H1 (cell line): ENCODE data around the gene DAPK3. TPM values are rescaled to one million over a fixed set of nuclear protein-coding genes. Genes with fewer than 3 reads are reported as not detected.

Source experiments
- CTCF ChIA-PET: fragments of 300-600 bp; sonication (Branson Sonifier 250); formaldehyde crosslinking; loops from one replicate; lab custom pipeline; 2021; ENCODE audit not compliant: partially characterized antibody; lab: Charles Lee
- POLR2A ChIA-PET: fragments of 300-600 bp; sonication (Branson Sonifier 250); formaldehyde crosslinking; loops from one replicate; lab custom pipeline; 2021; ENCODE audit warnings: inconsistent platforms; ENCODE audit not compliant: partially characterized antibody; lab: Charles Lee
- DNase-seq, 2 experiments: peaks; one replicate each; pipeline versions ENCODE4 v3.0.0 to v3.0.0-alpha.2; 2010 to 2022; ENCODE audit warnings: low spot score in 2 of 2, low read depth in 1 of 2, mixed read lengths in 1 of 2
- FAIRE-seq: peaks from 2 replicates; lab custom pipeline; 2011; peaks lifted over from hg19 to GRCh38; lab: Jason Lieb, UNC
- H2AFZ ChIP-seq: 2 replicates; pipeline ENCODE4 v1.8.1; 2012; ENCODE audit warnings: low read length, inconsistent platforms
- H2AK5ac ChIP-seq: 2 replicates; pipeline ENCODE4 v1.6.1; 2013; ENCODE audit warnings: low read depth, low read length
- H2BK120ac ChIP-seq: replicated peaks from 2 replicates; pipeline ENCODE3; 2013; ENCODE audit warnings: low read depth, low read length, inconsistent platforms
- H2BK12ac ChIP-seq: 2 replicates; pipeline ENCODE4 v1.6.1; 2013; ENCODE audit warnings: low read depth, low read length
- H2BK15ac ChIP-seq: 2 replicates; pipeline ENCODE4 v1.6.1; 2013; ENCODE audit warnings: low read length
- H2BK20ac ChIP-seq: 2 replicates; pipeline ENCODE4 v1.6.1; 2013; ENCODE audit warnings: low read length
- H2BK5ac ChIP-seq: 2 replicates; pipeline ENCODE4 v1.6.1; 2013; ENCODE audit warnings: low read depth, low read length
- H3K14ac ChIP-seq: 2 replicates; pipeline ENCODE4 v1.6.1; 2013; ENCODE audit warnings: inconsistent platforms; ENCODE audit not compliant: insufficient read length
- H3K18ac ChIP-seq: 2 replicates; pipeline ENCODE4 v1.6.1; 2013; ENCODE audit warnings: low read length; ENCODE audit errors: extremely low read depth
- H3K23ac ChIP-seq: 2 replicates; pipeline ENCODE4 v1.6.1; 2013; ENCODE audit warnings: inconsistent platforms; ENCODE audit not compliant: insufficient read length
- H3K23me2 ChIP-seq: 2 replicates; pipeline ENCODE4 v1.6.1; 2013; ENCODE audit warnings: low read depth, low read length
- H3K27ac ChIP-seq: 2 replicates; pipeline ENCODE4 v1.6.1; 2011; ENCODE audit warnings: low read depth, low read length, inconsistent platforms
- H3K27me3 ChIP-seq, 4 experiments: replicated peaks in 1 of 4; 1 replicate in 1 of 4; 2 replicates in 3 of 4; pipeline versions ENCODE4 v1.6.1 to v1.8.1; 2011 to 2013; ENCODE audit warnings: low read length in 3 of 4, mild to moderate bottlenecking in 3 of 4, inconsistent platforms in 2 of 4, mixed read lengths in 2 of 4, moderate library complexity in 1 of 4; ENCODE audit not compliant: control insufficient read depth in 3 of 4, insufficient read depth in 3 of 4; ENCODE audit errors: extremely low read depth in 1 of 4
- H3K36me3 ChIP-seq, 4 experiments: 2 replicates each; pipeline versions ENCODE4 v1.6.1 to v1.8.1; 2011 to 2013; ENCODE audit warnings: mild to moderate bottlenecking in 4 of 4, low read length in 3 of 4, moderate library complexity in 2 of 4, control low read depth in 1 of 4, inconsistent platforms in 1 of 4; ENCODE audit not compliant: insufficient read depth in 4 of 4, control insufficient read depth in 2 of 4
- H3K4ac ChIP-seq: replicated peaks from 2 replicates; pipeline ENCODE3; 2013; ENCODE audit warnings: low read length, low read depth, mixed read lengths, inconsistent platforms; ENCODE audit not compliant: insufficient read length
- H3K4me1 ChIP-seq, 4 experiments: replicated peaks in 1 of 4; 1 replicate in 1 of 4; 2 replicates in 3 of 4; pipeline versions ENCODE4 v1.6.1 to v1.8.1; 2011 to 2013; ENCODE audit warnings: low read length in 3 of 4, inconsistent platforms in 2 of 4, mixed read lengths in 1 of 4; ENCODE audit not compliant: insufficient read depth in 4 of 4, control insufficient read depth in 3 of 4
- H3K4me2 ChIP-seq, 2 experiments: 2 replicates each; pipeline versions ENCODE4 v1.6.1 to v1.8.1; 2011 to 2013; ENCODE audit warnings: low read depth in 2 of 2, low read length in 2 of 2, control low read depth in 1 of 2, inconsistent platforms in 1 of 2, mild to moderate bottlenecking in 1 of 2; ENCODE audit not compliant: insufficient read depth in 1 of 2
- H3K4me3 ChIP-seq, 4 experiments: fragments of 200-600, 300-600 bp in 1 of 4; sonication (generic), shearing (Covaris generic), sonication (Bioruptor Twin) in 1 of 4; 2 replicates each; pipeline versions ENCODE4 v1.5.1 to v1.8.1; 2011 to 2016; ENCODE audit warnings: low read length in 4 of 4, low read depth in 3 of 4, control low read depth in 2 of 4, inconsistent platforms in 2 of 4, mild to moderate bottlenecking in 2 of 4, mixed read lengths in 1 of 4, moderate library complexity in 1 of 4; ENCODE audit not compliant: insufficient read depth in 2 of 4; ENCODE audit errors: extremely low read depth in 1 of 4
- H3K56ac ChIP-seq: replicated peaks from 2 replicates; pipeline ENCODE3; 2013; ENCODE audit warnings: low read depth, mild to moderate bottlenecking, mixed read lengths, low read length, inconsistent platforms; ENCODE audit not compliant: insufficient read length
- H3K79me1 ChIP-seq: 2 replicates; pipeline ENCODE4 v1.6.1; 2013; ENCODE audit warnings: low read depth, low read length, control low read depth
- H3K79me2 ChIP-seq, 2 experiments: 2 replicates each; pipeline versions ENCODE4 v1.6.1 to v1.8.1; 2012 to 2013; ENCODE audit warnings: low read length in 2 of 2, mild to moderate bottlenecking in 2 of 2, inconsistent platforms in 1 of 2; ENCODE audit not compliant: insufficient read depth in 2 of 2, control insufficient read depth in 1 of 2
- H3K9ac ChIP-seq, 4 experiments: replicated peaks in 1 of 4; 1 replicate in 1 of 4; 2 replicates in 3 of 4; pipeline versions ENCODE4 v1.6.1 to v1.8.1; 2011 to 2013; ENCODE audit warnings: low read depth in 3 of 4, low read length in 3 of 4, control low read depth in 2 of 4, mild to moderate bottlenecking in 2 of 4, moderate library complexity in 2 of 4, inconsistent platforms in 1 of 4; ENCODE audit errors: extremely low read depth in 1 of 4
- H3K9me3 ChIP-seq, 2 experiments: 2 replicates each; pipeline versions ENCODE4 v1.6.1 to v1.8.1; 2012 to 2013; ENCODE audit warnings: mild to moderate bottlenecking in 2 of 2, moderate library complexity in 2 of 2, control low read depth in 1 of 2, inconsistent platforms in 1 of 2, low read depth in 1 of 2, low read length in 1 of 2, mixed read lengths in 1 of 2; ENCODE audit not compliant: insufficient read depth in 2 of 2
- H4K20me1 ChIP-seq, 2 experiments: replicated peaks in 1 of 2; 2 replicates each; pipeline versions ENCODE3 to v1.8.1; 2011 to 2013; ENCODE audit warnings: inconsistent platforms in 2 of 2, low read length in 2 of 2, mild to moderate bottlenecking in 1 of 2; ENCODE audit not compliant: insufficient read depth in 2 of 2, control insufficient read depth in 1 of 2
- H4K5ac ChIP-seq: 2 replicates; pipeline ENCODE4 v1.6.1; 2013; ENCODE audit warnings: low read length, low read depth, mixed read lengths, inconsistent platforms; ENCODE audit not compliant: insufficient read length
- H4K8ac ChIP-seq: 2 replicates; pipeline ENCODE4 v1.8.0; 2013; ENCODE audit warnings: mild to moderate bottlenecking, moderate library complexity, low read length, inconsistent platforms; ENCODE audit not compliant: insufficient read depth; ENCODE audit errors: extremely low read depth
- H4K91ac ChIP-seq: replicated peaks from 2 replicates; pipeline ENCODE3; 2013; ENCODE audit warnings: low read length, mixed read lengths, inconsistent platforms; ENCODE audit not compliant: insufficient read length
- CHD2 ChIP-seq: IDR thresholded peaks from 2 replicates; pipeline ENCODE4 v1.6.1; 2012; ENCODE audit warnings: low read length, improper control_type of control experiment
- KDM5A ChIP-seq: fragments of 200-600 bp; IDR thresholded peaks from 2 replicates; pipeline ENCODE4 v1.7.1; 2012; ENCODE audit warnings: mild to moderate bottlenecking, low read length, inconsistent platforms, mixed read lengths
- SP2 ChIP-seq: IDR thresholded peaks from 2 replicates; pipeline ENCODE4 v1.6.1; 2012; ENCODE audit warnings: mild to moderate bottlenecking, low read length, inconsistent platforms
- WGBS, 2 experiments: shearing (Covaris generic) in 1 of 2; methylation state at CpG; one replicate each; pipeline versions ENCODE4 v1.1.6 to v1.1.7; 2013 to 2015; ENCODE audit warnings: low lambda C conversion rate in 2 of 2, mixed read lengths in 2 of 2, inconsistent platforms in 1 of 2, low coverage in 1 of 2, missing lambda C conversion rate in 1 of 2; ENCODE audit not compliant: insufficient replicate concordance in 2 of 2, insufficient coverage in 1 of 2, insufficient read length in 1 of 2; ENCODE audit errors: extremely low coverage in 1 of 2, missing lambda C conversion rate in 1 of 2; 5-methylcytosine and 5-hydroxymethylcytosine counted together
- polyA plus RNA-seq, 7 experiments: library from polyadenylated mRNA; depleted of rRNA in 3 of 7; stranded (reverse) in 5 of 7; unstranded in 2 of 7; fragments of >200 nt in 5 of 7; fragments of 200-250 nt in 2 of 7; gene quantifications; 1 replicate in 5 of 7; 2 replicates in 1 of 7; 4 replicates in 1 of 7; pipeline versions ENCODE4 v1.2.1 to v1.2.3, GENCODE V29; 2011 to 2013; ENCODE audit warnings: missing spikeins in 2 of 7, mixed read lengths in 2 of 7
- total RNA-seq: library from RNA; stranded (reverse); fragmentation: NEBNext Ultra II Directional; extraction: Animal tissue kit (Norgen Biotek cat#: 25700); gene quantifications from 2 replicates; pipeline ENCODE4 v1.2.1, GENCODE V29; 2021

Gene DAPK3
- total and polyA plus RNA-seq, 2 of the 8 experiments (the other 6 are each of a cell fraction or from before 2014, with no cell fraction given) = 53.2 to 78.1 TPM

DNA sequence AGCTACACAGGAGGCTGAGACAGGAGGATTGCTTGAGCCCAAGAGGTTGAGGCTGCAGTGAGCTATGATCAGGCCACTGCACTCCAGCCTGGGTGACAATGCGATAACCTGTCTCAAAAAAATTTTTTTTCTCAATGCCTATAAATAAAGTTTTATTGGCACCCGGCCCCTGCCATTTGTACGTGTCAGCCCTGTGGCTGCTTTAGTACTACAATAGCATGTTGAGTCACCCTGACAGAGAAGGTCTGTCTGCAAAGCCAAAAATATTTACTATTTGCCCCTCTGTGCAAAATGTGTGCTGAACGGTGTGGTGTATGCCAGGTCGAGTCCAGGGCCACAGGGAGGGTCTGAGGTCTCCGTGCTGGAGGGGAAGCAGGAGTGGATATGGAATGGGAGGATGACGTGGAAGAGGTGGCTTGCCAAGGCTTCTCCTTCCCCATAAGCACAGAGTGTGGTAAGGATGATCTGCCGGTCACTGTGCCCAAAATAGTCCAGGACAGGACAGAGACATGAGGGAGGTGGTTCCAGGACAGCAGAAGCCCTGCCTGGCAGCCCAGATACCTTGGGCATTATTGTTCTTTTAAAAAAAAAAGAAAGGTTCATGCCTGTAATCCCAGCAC is 28.0 kb downstream of the DAPK3 start:
- Histone ChIP-seq H2BK12ac (no peak overlapping the region), H2AFZ (no peak overlapping the region), H3K23ac (no peak overlapping the region), H3K4me3 (no peak overlapping the region), H2BK5ac (no peak overlapping the region), H3K4me2 (no peak overlapping the region), H3K4ac (no peak overlapping the region), H3K9ac (no peak overlapping the region; a peak in 2 of 7 replicates), H3K14ac (no peak overlapping the region), H3K4me1 (no peaks in the 10 kb centered on the region), H3K27ac (no peak overlapping the region), H4K8ac (no peak overlapping the region), H3K23me2 (no peaks in the 10 kb centered on the region), H2BK120ac (no peak overlapping the region), H3K79me1 (no peaks in the 10 kb centered on the region), H3K18ac (no peak overlapping the region), H3K56ac (no peak overlapping the region), H2AK5ac (no peak overlapping the region), H3K27me3 (no peaks in the 10 kb centered on the region), H4K91ac (no peak overlapping the region), H2BK20ac (no peak overlapping the region), H2BK15ac (no peak overlapping the region), H3K9me3 (no peaks in the 10 kb centered on the region), H4K5ac (no peak overlapping the region), H3K79me2 (no peaks in the 10 kb centered on the region), H4K20me1 (peaks cover 0 to 2% of the 10 kb centered on the region in 2 experiments), H3K36me3 (peaks cover 2 to 22% (median 10%) of the 10 kb centered on the region in 4 experiments; a peak in 5 of 8 replicates)
- ChIA-PET POLR2A (interaction anchor here (0.6 to 1.5 kb wide), 7 partner anchors 9 to 333 kb away, joined by 3 to 5 read pairs (median 3); partner anchors contain the start of genes DAPK3 and NMRK2), CTCF (interaction anchor here (1.0 kb wide), 1 partner anchor 62 kb away, joined by 3 read pairs; the partner anchor contains the start of gene ATCAY)
- 93% methylated on average over 8 of the region's 8 CpGs; no CpG with 5 or more reads in 1 of the 2 experiments for WGBS, 2 experiments
- FAIRE-seq = no peak
- TF ChIP-seq KDM5A = no peak
- no peak for TF ChIP-seq CHD2
- no peak for TF ChIP-seq SP2
- no peak for DNase-seq
